Hypothalamus (tissue), 51 donors: ENCODE data around the gene NAGS.
"Not testable (repeated sequence)": the region's sequence is repeated elsewhere in the genome, so short reads cannot be mapped to it uniquely, and the experiment has no call there.

Source experiments
- DNase-seq, 51 donors: peaks; one replicate each; lab custom pipeline; 2025; lab: John Stamatoyannopoulos, UW

Gene NAGS, protein sequence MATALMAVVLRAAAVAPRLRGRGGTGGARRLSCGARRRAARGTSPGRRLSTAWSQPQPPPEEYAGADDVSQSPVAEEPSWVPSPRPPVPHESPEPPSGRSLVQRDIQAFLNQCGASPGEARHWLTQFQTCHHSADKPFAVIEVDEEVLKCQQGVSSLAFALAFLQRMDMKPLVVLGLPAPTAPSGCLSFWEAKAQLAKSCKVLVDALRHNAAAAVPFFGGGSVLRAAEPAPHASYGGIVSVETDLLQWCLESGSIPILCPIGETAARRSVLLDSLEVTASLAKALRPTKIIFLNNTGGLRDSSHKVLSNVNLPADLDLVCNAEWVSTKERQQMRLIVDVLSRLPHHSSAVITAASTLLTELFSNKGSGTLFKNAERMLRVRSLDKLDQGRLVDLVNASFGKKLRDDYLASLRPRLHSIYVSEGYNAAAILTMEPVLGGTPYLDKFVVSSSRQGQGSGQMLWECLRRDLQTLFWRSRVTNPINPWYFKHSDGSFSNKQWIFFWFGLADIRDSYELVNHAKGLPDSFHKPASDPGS

DNA sequence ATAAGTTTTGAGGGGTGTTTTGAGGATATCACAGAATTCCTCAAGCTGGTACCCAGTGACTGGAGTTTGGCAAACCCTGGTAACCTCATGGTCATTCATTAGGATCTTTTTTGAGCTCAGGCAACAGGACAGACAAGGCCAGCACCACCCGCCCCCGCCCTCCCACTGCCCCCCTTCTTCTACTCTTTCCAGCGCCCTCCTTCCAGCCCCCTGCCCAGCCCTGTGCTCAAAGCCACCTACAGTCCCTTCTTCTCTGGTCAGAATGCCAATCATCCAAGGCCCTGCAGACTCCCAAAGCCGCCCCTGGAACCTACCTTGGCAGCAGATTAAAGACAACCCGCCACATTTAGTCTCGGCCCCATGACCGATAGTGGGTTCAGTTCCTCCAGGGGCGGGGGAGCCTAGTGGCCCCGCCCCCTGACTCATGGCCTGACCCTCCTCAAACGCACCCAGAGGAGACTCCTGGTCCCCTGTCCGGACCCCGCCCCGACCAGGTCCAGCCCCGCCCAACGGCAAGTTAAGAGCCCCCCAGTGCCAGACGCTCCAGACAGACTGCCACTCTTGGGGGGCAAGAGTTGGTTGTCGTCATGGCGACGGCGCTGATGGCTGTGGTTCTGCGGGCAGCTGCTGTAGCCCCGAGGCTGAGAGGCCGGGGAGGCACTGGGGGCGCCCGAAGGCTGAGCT, at the start of gene NAGS:
NAGS (plus strand) TSS at position 546 of the 684 bp plus-strand sequence; CDS start at position 588, 42 bp downstream.
- no peak for DNase-seq

DNA sequence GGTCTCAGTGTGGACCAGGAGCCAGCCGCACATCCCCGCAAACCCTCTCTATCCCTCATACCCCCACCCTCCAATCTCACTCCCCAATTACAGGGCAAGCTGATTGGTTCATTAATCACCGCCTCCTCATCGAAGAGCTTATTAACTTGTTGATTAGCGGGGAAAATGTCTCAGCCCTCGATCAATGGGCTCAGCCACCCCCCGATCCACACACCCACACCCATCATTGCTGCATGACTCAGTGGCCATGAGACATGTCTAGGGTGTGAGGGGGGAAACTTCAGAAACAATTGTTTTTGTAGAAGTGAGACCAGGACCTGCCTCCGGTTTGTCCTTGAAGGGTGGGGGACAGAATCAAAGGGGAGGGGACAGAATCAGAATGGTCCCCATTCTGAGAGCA, 48.2 kb upstream of the NAGS start:
- no peak for DNase-seq

GRCh38 chr17:43958748-43959352, 45.6 kb upstream of the NAGS start:
- no peak for DNase-seq

DNA sequence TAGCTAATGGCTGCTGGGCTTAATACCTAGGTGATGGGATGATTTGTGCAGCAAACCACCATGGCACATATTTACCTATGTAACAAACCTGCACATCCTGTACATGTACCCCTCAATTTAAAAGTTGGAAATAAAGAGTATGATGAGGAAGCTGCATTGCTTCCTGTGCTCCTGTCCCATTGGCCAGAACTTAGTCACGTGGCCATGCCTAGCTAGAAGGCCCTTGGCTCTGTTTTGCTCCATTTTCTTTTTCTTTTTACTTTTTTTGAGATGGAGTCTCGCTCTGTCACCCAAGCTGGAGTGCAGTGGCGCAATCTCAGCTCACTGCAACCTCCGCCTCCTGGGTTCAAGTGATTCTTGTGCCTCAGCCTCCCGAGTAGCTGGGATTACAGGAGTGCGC, 43.1 kb upstream of the NAGS start:
- not testable (repeated sequence) for DNase-seq

GRCh38 chr17:43961954-43962353, 42.5 kb upstream of the NAGS start:
- DNase-seq, result no peak

- no peak for DNase-seq
These were observed 41.9 kb upstream of the NAGS start for GRCh38 chr17:43962479-43962878.

GRCh38 chr17:43966276-43966675, 38.1 kb upstream of the NAGS start:
- DNase-seq, result no peak

GRCh38 chr17:43967251-43967875, 37.1 kb upstream of the NAGS start:
- no peak for DNase-seq

GRCh38 chr17:43970366-43970765, 34.1 kb upstream of the NAGS start:
- no peak for DNase-seq

DNA sequence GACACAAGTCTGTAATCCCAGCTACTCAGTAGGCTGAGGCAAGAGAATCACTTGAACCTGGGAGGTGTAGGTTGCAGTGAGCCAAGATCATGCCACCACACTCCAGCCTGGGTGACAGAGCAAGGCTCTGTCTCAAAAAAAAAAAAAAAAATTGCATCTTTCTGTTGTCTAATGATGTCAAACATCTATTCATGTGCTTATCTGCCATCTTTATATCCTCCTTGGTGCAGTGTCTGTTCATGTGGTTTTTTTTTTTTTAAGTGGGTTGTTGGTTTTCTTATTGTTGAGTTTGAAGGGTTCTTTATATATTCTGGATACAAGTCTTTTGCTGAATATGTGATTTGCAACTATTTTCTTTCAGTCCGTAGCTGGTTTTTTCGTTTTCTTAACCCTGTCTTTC, 33.0 kb upstream of the NAGS start:
- DNase-seq, result not testable (repeated sequence)

GRCh38 chr17:43972444-43973212, 31.8 kb upstream of the NAGS start:
- DNase-seq, result not testable (repeated sequence)

DNA sequence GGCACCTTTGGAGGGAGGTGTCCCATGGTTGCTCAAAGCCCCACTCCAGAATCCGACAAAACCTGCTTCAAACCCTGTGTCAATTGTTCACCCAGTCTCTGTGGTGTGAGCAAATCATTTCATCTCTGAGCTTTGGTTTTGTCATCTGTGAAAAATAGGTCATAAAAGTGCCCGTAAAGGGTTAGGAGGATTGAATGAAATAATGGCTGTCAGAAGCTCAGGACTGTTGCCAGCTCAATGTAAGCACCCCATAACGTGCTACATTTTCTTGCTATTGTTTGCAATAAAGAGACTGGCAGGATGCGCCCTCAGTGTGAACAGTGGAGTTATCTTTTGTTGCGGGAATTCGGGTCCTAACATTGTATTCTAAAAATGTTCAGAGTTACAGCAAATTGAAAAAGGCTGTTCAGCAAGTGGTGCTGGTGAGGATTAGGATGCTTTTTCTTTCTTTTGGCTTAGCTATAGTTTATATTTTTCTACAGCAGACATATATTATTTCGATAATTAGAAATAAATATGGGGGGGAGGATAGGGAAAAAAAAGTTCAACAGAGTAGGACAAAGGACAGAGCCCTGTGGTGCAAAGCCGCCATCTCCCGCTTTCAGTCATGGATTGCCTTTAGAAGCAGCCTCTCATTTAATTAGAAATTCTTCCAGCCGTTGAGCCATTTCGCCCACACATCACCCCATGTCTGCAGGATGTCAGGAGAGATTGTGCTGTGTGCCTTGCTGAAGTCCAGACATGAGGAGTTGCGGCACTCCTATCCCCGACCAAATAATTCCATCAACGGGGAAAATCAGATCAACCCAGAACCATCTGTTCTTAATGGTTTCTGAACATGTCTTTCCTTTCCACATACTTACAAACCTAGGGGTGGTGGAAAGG, 29.8 kb upstream of the NAGS start:
- no peak for DNase-seq

DNA sequence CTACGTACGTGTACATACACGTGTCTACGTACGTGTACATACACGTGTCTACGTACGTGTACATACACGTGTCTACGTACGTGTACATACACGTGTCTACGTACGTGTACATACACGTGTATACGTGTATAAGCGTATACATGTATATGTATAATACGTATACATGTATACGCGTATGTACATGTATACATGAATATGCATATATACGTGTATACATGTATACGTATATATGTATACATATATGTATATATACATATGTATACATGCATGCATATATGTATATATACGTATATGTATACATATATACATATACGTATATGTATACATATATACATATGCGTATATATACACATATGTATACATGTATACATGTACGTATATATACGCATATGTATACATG, 28.5 kb upstream of the NAGS start:
- DNase-seq, result no peak

GRCh38 chr17:43976963-43977837, 27.2 kb upstream of the NAGS start:
- DNase-seq, result no peak

DNA sequence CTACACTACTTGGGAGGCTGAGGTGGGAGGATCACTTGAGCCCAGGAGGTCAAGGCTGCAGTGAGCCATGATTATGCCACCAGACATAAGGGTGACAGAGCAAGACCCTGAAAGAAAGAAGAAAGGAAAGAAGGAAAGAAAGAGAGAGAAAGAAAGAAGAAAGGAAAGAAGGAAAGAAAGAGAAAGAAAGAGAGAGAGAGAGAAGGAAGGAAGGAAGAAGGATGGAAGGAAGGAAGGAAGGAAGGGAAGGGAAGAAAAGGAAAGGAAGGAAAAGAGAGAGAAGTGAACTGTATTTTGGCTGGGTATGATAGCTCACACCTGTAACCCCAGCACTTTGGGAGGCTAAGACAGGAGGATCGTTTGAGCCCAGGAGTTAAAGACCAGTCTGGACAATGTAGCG, 26.3 kb upstream of the NAGS start:
- no peak for DNase-seq

DNA sequence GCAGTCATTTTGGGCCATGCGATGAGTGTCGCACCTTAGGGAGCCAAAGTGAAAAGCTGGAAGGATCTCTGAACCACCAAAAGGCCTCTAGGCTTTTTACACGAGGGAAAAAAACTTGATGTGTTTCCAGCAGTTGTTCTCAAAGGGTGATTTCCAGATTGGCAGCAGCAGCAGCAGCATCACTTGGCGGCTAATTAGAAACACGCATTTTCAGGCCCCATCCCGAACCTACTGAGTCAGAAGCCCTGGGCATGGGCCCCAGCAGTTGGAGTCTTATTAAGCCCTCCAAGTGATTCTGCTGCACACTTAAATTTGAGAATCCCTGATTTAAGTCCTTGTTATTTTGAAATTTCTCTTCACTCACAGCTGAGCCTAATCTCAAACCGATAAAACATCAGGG, 25.4 kb upstream of the NAGS start:
- DNase-seq, result no peak

DNA sequence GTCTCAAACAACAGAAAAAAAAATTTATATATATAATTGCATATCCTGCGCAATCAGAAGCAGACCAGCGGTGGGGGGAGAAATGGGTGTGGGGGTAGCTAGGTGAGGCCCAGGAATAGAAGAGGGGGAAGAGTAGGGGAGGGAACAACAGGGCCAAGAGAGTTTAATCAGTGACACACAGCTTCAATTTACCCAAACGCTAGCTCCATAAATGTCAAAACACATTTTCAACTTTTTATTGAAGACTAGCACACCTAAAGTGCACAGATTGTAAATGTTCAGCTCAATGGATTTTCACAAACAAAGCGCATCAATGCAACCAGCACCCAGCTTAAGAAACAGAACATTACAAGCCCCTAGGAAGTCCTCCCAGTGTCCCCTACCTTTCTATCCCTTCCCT, 24.8 kb upstream of the NAGS start:
- DNase-seq, result no peak

- DNase-seq, result no peak
These were observed 22.3 kb upstream of the NAGS start for GRCh38 chr17:43982171-43982570.
